Neural crest cell (in vitro differentiated cells): ENCODE measurements around the gene LPAR1. TPM values are rescaled to one million over a fixed set of nuclear protein-coding genes. Genes with fewer than 3 reads are reported as not detected.

Experiments used
- DNase-seq: peaks from one replicate; pipeline ENCODE4 v3.0.0; 2021; ENCODE audit warnings: low read depth, mixed read lengths, low spot score
- H3K27ac Mint-ChIP-seq: one replicate; pipeline ENCODE4 v1.8.0; 2021; ENCODE audit warnings: mild to moderate bottlenecking, mixed read lengths; ENCODE audit not compliant: unreplicated experiment
- H3K27me3 Mint-ChIP-seq: 2 replicates; pipeline ENCODE4 v1.8.0; 2021; ENCODE audit warnings: low read depth, mild to moderate bottlenecking, mixed read lengths
- H3K36me3 Mint-ChIP-seq: 2 replicates; pipeline ENCODE4 v1.8.0; 2021; ENCODE audit warnings: low read depth, mild to moderate bottlenecking, mixed read lengths
- H3K4me1 Mint-ChIP-seq: 2 replicates; pipeline ENCODE4 v1.8.0; 2021; ENCODE audit warnings: mixed read lengths
- H3K4me3 Mint-ChIP-seq: one replicate; pipeline ENCODE4 v1.8.0; 2021; ENCODE audit warnings: mild to moderate bottlenecking, mixed read lengths
- H3K9me3 Mint-ChIP-seq: 2 replicates; pipeline ENCODE4 v1.8.0; 2021; ENCODE audit warnings: mixed read lengths
- total RNA-seq: library from RNA; stranded (reverse); gene quantifications from 2 replicates; pipeline ENCODE4 v1.2.1, GENCODE V29; 2021
- TF ChIP-seq, protein P1 (sequence below): fragments of 200-600 bp; sonication (generic); conservative IDR thresholded peaks from 2 replicates; pipeline ENCODE4 v1.5.0; 2021; ENCODE audit warnings: antibody characterized with exemption, mild to moderate bottlenecking

The LPAR1 gene
- total RNA-seq, 1 donor from 2014 or later, result 11.3 TPM

DNA sequence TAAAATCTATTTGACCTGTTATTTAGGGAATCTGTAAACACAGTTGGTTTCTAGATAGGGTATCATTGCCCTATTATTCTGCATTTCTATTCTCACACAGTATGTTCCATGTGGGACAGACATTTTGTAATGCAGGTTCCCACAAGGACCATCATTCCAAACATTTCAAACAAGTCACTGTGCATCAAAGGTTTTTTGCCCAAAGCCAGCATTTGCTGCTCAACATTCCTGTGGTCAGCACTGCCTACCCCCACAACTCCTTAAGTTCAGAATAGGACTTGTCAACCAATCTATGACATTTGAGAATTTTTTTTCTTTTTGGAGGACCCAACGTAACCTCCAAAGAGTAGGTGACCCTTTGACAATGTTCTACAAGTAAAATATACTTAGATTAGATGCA, 95.7 kb downstream of the LPAR1 start:
- peaks cover 2% of the 10 kb centered on the region for H3K9me3 Mint-ChIP-seq
- H3K27me3 Mint-ChIP-seq, result no peaks in the 10 kb centered on the region
- no peak overlapping the region for H3K4me3 Mint-ChIP-seq
- TF ChIP-seq, protein P1, sequence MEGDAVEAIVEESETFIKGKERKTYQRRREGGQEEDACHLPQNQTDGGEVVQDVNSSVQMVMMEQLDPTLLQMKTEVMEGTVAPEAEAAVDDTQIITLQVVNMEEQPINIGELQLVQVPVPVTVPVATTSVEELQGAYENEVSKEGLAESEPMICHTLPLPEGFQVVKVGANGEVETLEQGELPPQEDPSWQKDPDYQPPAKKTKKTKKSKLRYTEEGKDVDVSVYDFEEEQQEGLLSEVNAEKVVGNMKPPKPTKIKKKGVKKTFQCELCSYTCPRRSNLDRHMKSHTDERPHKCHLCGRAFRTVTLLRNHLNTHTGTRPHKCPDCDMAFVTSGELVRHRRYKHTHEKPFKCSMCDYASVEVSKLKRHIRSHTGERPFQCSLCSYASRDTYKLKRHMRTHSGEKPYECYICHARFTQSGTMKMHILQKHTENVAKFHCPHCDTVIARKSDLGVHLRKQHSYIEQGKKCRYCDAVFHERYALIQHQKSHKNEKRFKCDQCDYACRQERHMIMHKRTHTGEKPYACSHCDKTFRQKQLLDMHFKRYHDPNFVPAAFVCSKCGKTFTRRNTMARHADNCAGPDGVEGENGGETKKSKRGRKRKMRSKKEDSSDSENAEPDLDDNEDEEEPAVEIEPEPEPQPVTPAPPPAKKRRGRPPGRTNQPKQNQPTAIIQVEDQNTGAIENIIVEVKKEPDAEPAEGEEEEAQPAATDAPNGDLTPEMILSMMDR, result no peak
- H3K27ac Mint-ChIP-seq, result no peak overlapping the region
- no peaks in the 10 kb centered on the region for H3K4me1 Mint-ChIP-seq
- DNase-seq, result no peak
- peaks cover 9% of the 10 kb centered on the region for H3K36me3 Mint-ChIP-seq

DNA sequence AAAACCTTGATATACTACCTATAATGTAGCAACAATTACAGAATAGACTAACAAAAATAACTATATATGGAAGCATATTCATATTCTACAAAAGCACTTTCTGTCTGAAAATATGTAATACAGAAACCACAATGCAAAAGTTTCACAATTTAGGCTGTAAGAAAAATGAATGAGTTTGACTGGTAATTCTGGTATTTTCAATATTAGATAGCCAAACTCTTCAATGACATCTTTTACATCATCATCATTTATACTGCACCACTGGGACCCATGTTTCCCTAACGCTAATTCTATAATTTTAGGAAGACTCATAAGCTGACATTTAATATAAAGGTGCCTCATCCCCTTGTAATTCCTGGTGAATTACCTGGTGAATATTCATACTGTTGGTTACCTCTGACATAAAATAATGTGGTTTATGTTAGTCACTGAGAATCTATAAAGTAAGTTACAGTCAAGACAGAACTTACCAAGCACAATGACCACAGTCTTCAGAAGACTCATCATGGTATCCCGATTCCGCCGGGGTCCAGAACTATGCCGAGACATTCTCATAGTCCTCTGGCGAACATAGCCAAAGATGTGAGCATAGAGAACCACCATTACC, 97.2 kb downstream of the LPAR1 start:
- TF ChIP-seq, protein P1, result no peak
- Mint-ChIP-seq H3K36me3 (peaks cover 9% of the 10 kb centered on the region), H3K4me3 (no peak overlapping the region), H3K27me3 (no peaks in the 10 kb centered on the region), H3K9me3 (peaks cover 4% of the 10 kb centered on the region), H3K4me1 (no peaks in the 10 kb centered on the region), H3K27ac (no peak overlapping the region)
- no peak for DNase-seq

DNA sequence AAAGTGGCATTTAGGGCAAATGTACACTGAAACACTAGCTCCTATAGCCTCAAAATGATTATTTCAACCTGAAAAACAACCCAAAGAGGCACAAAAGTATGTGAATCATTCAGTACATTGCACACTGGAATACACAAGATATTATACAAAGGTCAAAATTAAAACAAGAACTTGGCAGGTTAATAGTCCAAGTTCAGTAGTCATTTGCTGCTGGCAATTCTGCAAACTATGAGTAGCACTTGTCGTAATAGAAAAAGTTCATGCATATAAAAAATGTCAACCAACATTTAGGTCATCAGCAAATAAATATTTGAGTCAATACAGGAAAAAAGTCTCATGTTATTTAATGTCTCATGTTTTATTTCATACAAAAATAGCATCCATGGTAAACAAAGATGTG, 98.7 kb downstream of the LPAR1 start:
- no peak overlapping the region for H3K4me3 Mint-ChIP-seq
- TF ChIP-seq, protein P1, result no peak
- no peaks in the 10 kb centered on the region for H3K27me3 Mint-ChIP-seq
- peaks cover 4% of the 10 kb centered on the region for H3K9me3 Mint-ChIP-seq
- peaks cover 9% of the 10 kb centered on the region for H3K36me3 Mint-ChIP-seq
- no peak overlapping the region for H3K27ac Mint-ChIP-seq
- H3K4me1 Mint-ChIP-seq, result no peaks in the 10 kb centered on the region
- no peak for DNase-seq

DNA sequence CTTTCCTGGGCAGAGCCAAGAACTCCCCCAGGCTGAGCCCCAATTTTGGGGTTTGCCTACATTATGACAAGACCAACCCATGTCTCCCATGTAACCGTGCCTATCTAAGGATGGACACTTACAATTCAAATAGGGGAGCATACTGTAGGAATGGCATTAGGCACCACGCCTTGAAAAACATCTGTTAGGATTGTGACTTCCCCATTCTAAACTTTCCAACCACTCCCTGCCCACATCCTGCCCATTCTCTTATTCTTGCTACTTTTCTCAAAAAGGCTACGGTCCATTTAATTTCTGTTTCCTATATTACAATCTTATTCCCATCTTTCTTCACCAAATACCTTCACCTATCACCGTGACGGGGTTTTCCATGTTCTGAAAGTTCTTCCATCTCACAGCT, 99.2 kb downstream of the LPAR1 start:
- peaks cover 4% of the 10 kb centered on the region for H3K9me3 Mint-ChIP-seq
- no peak overlapping the region for H3K4me3 Mint-ChIP-seq
- H3K27ac Mint-ChIP-seq, result no peak overlapping the region
- H3K27me3 Mint-ChIP-seq, result no peaks in the 10 kb centered on the region
- TF ChIP-seq, protein P1, result no peak
- DNase-seq, result no peak
- H3K4me1 Mint-ChIP-seq, result no peaks in the 10 kb centered on the region
- peaks cover 9% of the 10 kb centered on the region for H3K36me3 Mint-ChIP-seq

DNA sequence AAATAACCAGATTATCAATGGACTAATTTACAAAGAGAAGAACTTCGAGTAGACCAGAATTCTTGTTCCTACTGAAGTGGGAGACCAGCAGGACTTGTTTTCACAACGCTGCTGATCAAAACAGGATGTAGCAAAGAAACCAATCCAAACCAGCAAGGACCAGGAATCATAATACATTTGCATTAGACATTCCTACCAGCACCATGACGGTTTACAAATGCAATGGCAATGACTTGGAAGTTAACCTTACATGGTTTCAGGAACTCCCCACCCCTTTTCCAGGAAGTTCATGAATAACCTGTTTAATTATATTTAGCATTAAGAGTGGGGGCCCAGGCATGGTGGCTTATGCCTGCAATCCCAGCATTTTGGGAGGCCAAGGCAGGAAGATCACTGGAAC, 100.0 kb downstream of the LPAR1 start:
- Mint-ChIP-seq H3K36me3 (peaks cover 9% of the 10 kb centered on the region), H3K4me1 (no peaks in the 10 kb centered on the region), H3K4me3 (no peak overlapping the region), H3K27ac (no peak overlapping the region), H3K27me3 (no peaks in the 10 kb centered on the region), H3K9me3 (peaks cover 4% of the 10 kb centered on the region)
- no peak for DNase-seq
- TF ChIP-seq, protein P1, result no peak
